ENCODE measurements around the gene CRTC1.

Gene CRTC1

GRCh38 chr19:18683958-18684641, 620 bp downstream of the CRTC1 start:
- TF ChIP-seq, protein P1, sequence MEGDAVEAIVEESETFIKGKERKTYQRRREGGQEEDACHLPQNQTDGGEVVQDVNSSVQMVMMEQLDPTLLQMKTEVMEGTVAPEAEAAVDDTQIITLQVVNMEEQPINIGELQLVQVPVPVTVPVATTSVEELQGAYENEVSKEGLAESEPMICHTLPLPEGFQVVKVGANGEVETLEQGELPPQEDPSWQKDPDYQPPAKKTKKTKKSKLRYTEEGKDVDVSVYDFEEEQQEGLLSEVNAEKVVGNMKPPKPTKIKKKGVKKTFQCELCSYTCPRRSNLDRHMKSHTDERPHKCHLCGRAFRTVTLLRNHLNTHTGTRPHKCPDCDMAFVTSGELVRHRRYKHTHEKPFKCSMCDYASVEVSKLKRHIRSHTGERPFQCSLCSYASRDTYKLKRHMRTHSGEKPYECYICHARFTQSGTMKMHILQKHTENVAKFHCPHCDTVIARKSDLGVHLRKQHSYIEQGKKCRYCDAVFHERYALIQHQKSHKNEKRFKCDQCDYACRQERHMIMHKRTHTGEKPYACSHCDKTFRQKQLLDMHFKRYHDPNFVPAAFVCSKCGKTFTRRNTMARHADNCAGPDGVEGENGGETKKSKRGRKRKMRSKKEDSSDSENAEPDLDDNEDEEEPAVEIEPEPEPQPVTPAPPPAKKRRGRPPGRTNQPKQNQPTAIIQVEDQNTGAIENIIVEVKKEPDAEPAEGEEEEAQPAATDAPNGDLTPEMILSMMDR (IDR thresholded peaks at IDR 0.05; ENCODE audit: low read depth, low read length, poor library complexity, severe bottlenecking): no peak
- TF ChIP-seq EZH2phosphoT487 (IDR thresholded peaks at IDR 0.05; ENCODE audit: borderline replicate concordance, low read length): no peak
- Histone ChIP-seq H3K4me2 (ENCODE audit: low read length) (peak overlapping the region; percentile 95), H3K9me3 (ENCODE audit: control insufficient read depth, insufficient read depth, low read length) (no peaks in the 10 kb centered on the region), H3F3A (ENCODE audit: control insufficient read depth, insufficient read depth) (no peaks in the 10 kb centered on the region), H3K27me3 (ENCODE audit: control insufficient read depth, low read length) (no peaks in the 10 kb centered on the region), H3K9me2 (replicated peaks; ENCODE audit: control insufficient read depth, low read length) (no peaks in the 10 kb centered on the region), H3K79me2 (ENCODE audit: control insufficient read depth, low read length) (peaks cover 31% of the 10 kb centered on the region), H4K20me1 (ENCODE audit: control insufficient read depth, insufficient read depth, low read depth, low read length) (0 out of 2 replicates have a peak, but pooled peaks cover 3% of the 10 kb centered on the region), H3K4me3 (ENCODE audit: low read length) (peak overlapping the region; percentile 89), H3K27ac (ENCODE audit: low read depth, low read length) (no peak overlapping the region), H3K4me1 (ENCODE audit: control insufficient read depth, low read length) (peaks cover 21% of the 10 kb centered on the region), H3K36me3 (ENCODE audit: control insufficient read depth, low read length) (no peaks in the 10 kb centered on the region)

DNA sequence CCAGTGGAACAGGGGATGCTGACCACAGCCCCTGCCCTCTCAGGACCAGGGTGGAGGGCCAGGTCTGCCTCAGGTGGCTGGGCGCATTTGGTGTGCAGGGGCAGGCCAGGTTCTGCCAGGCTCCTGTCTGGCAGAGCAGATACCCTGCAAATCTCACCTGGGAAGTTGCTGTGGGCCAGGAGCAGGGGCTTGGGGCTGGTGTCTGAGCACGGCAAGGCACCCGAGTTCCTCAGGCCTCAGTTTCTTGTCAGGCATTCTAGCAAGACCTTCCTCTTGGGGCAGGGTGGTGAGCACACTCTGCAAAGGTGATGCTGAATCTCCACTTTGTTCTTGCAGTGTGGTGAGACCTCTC, 1.1 kb downstream of the CRTC1 start:
- Histone ChIP-seq H3K4me2 (ENCODE audit: low read length) (peak overlapping the region; percentile 95), H3K4me3 (ENCODE audit: low read length) (peak overlapping the region; percentile 89; the same call in 1 of the 2 replicates), H3K79me2 (ENCODE audit: control insufficient read depth, low read length) (peaks cover 32% of the 10 kb centered on the region), H3K27me3 (ENCODE audit: control insufficient read depth, low read length) (no peaks in the 10 kb centered on the region), H3K36me3 (ENCODE audit: control insufficient read depth, low read length) (no peaks in the 10 kb centered on the region), H3K27ac (ENCODE audit: low read depth, low read length) (no peak overlapping the region), H3K9me3 (ENCODE audit: control insufficient read depth, insufficient read depth, low read length) (no peaks in the 10 kb centered on the region), H4K20me1 (ENCODE audit: control insufficient read depth, insufficient read depth, low read depth, low read length) (0 out of 2 replicates have a peak, but pooled peaks cover 3% of the 10 kb centered on the region), H3F3A (ENCODE audit: control insufficient read depth, insufficient read depth) (no peaks in the 10 kb centered on the region), H3K9me2 (replicated peaks; ENCODE audit: control insufficient read depth, low read length) (no peaks in the 10 kb centered on the region), H3K4me1 (ENCODE audit: control insufficient read depth, low read length) (peaks cover 21% of the 10 kb centered on the region)
- no peak for TF ChIP-seq EZH2phosphoT487 (IDR thresholded peaks at IDR 0.05; ENCODE audit: borderline replicate concordance, low read length)
- TF ChIP-seq, protein P1 (IDR thresholded peaks at IDR 0.05; ENCODE audit: low read depth, low read length, poor library complexity, severe bottlenecking): no peak

DNA sequence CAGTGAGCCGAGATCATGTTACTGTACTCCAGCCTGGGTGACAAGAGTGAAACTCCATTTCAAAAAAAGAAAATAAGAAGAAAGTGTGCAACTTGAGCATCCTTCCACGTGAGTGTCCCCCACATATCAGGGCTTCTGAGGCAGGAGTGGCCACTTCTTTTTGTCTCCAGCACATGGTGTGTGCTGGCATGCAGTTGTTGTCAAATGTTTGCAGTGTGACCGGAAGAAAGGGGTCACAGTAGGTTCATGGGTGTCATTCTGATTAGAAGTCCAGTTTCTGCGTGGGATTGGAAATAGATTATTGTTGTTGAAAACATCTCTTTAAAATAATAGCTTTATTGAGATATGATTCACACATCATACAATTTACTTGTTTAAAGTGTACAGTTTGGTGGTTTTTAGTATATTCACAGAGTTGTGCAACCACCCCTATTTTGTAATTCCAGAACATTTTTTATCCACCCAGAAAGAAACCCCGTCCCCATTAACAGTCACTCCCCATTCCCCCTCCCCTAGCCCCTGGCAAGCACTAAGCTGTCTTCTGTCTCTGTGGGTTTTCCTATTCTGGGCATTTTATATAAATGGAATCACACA, 2.2 kb downstream of the CRTC1 start:
- TF ChIP-seq, protein P1 (IDR thresholded peaks at IDR 0.05; ENCODE audit: low read depth, low read length, poor library complexity, severe bottlenecking): no peak
- no peak for TF ChIP-seq EZH2phosphoT487 (IDR thresholded peaks at IDR 0.05; ENCODE audit: borderline replicate concordance, low read length)
- Histone ChIP-seq H3F3A (ENCODE audit: control insufficient read depth, insufficient read depth) (no peaks in the 10 kb centered on the region), H3K36me3 (ENCODE audit: control insufficient read depth, low read length) (no peaks in the 10 kb centered on the region), H3K4me1 (ENCODE audit: control insufficient read depth, low read length) (peaks cover 21% of the 10 kb centered on the region), H3K4me2 (ENCODE audit: low read length) (no peak overlapping the region), H3K27me3 (ENCODE audit: control insufficient read depth, low read length) (no peaks in the 10 kb centered on the region), H3K9me2 (replicated peaks; ENCODE audit: control insufficient read depth, low read length) (no peaks in the 10 kb centered on the region), H3K4me3 (ENCODE audit: low read length) (no peak overlapping the region), H3K79me2 (ENCODE audit: control insufficient read depth, low read length) (peaks cover 34% of the 10 kb centered on the region), H3K27ac (ENCODE audit: low read depth, low read length) (no peak overlapping the region), H4K20me1 (ENCODE audit: control insufficient read depth, insufficient read depth, low read depth, low read length) (0 out of 2 replicates have a peak, but pooled peaks cover 3% of the 10 kb centered on the region), H3K9me3 (ENCODE audit: control insufficient read depth, insufficient read depth, low read length) (no peaks in the 10 kb centered on the region)

Measured in DOHH2 (cell line).